Measurements from ENCODE around the gene CDC6. TPM values are rescaled to one million over a fixed set of nuclear protein-coding genes. Genes with fewer than 3 reads are reported as not detected.
"Not testable (repeated sequence)": the region's sequence is repeated elsewhere in the genome, so short reads cannot be mapped to it uniquely, and the experiment has no call there.

CDC6 gene
- total RNA-seq, 1 donor from 2014 or later = 8.8 TPM

GRCh38 chr17:40301315-40301714 lies 13.6 kb downstream of the CDC6 start:
- H3K4me3 ChIP-seq (ENCODE audit: low read depth, low read length) = no peak overlapping the region
- TF ChIP-seq CTCF (IDR thresholded peaks at IDR 0.05; ENCODE audit: insufficient read depth, low read length, poor library complexity, severe bottlenecking) = peak; percentile 44
- DNase-seq (ENCODE audit: low read depth) = no peak
- H3K27me3 ChIP-seq (ENCODE audit: control insufficient read depth, insufficient read depth, low read length) = no peaks in the 10 kb centered on the region
- H3K36me3 ChIP-seq (ENCODE audit: control insufficient read depth, insufficient read depth, low read length) = no peaks in the 10 kb centered on the region

- Histone ChIP-seq H3K36me3 (ENCODE audit: control insufficient read depth, insufficient read depth, low read length) (no peaks in the 10 kb centered on the region), H3K4me3 (ENCODE audit: low read depth, low read length) (no peak overlapping the region), H3K27me3 (ENCODE audit: control insufficient read depth, insufficient read depth, low read length) (no peaks in the 10 kb centered on the region)
- peak; percentile 73 for TF ChIP-seq CTCF (IDR thresholded peaks at IDR 0.05; ENCODE audit: insufficient read depth, low read length, poor library complexity, severe bottlenecking)
- DNase-seq (ENCODE audit: low read depth) = no peak
These were observed 15.5 kb downstream of the CDC6 start for GRCh38 chr17:40303009-40303657.

- Histone ChIP-seq H3K27me3 (ENCODE audit: control insufficient read depth, insufficient read depth, low read length) (no peaks in the 10 kb centered on the region), H3K36me3 (ENCODE audit: control insufficient read depth, insufficient read depth, low read length) (no peaks in the 10 kb centered on the region), H3K4me3 (ENCODE audit: low read depth, low read length) (no peak overlapping the region)
- DNase-seq (ENCODE audit: low read depth) = no peak
- TF ChIP-seq CTCF (IDR thresholded peaks at IDR 0.05; ENCODE audit: insufficient read depth, low read length, poor library complexity, severe bottlenecking) = no peak
These were observed 16.3 kb downstream of the CDC6 start for GRCh38 chr17:40303708-40304551.

- not testable (repeated sequence) for H3K27me3 ChIP-seq (ENCODE audit: control insufficient read depth, insufficient read depth, low read length); H3K4me3 ChIP-seq (ENCODE audit: low read depth, low read length); DNase-seq (ENCODE audit: low read depth); H3K36me3 ChIP-seq (ENCODE audit: control insufficient read depth, insufficient read depth, low read length)
These were observed 16.8 kb downstream of the CDC6 start for GRCh38 chr17:40304552-40304863.

- H3K27me3 ChIP-seq (ENCODE audit: control insufficient read depth, insufficient read depth, low read length); DNase-seq (ENCODE audit: low read depth); H3K4me3 ChIP-seq (ENCODE audit: low read depth, low read length); H3K36me3 ChIP-seq (ENCODE audit: control insufficient read depth, insufficient read depth, low read length): not testable (repeated sequence)
These were observed 17.2 kb downstream of the CDC6 start for GRCh38 chr17:40304866-40305265.

GRCh38 chr17:40306395-40306794 lies 18.7 kb downstream of the CDC6 start:
- no peak for TF ChIP-seq CTCF (IDR thresholded peaks at IDR 0.05; ENCODE audit: insufficient read depth, low read length, poor library complexity, severe bottlenecking)
- no peaks in the 10 kb centered on the region for H3K27me3 ChIP-seq (ENCODE audit: control insufficient read depth, insufficient read depth, low read length)
- DNase-seq (ENCODE audit: low read depth) = no peak
- H3K36me3 ChIP-seq (ENCODE audit: control insufficient read depth, insufficient read depth, low read length) = no peaks in the 10 kb centered on the region
- H3K4me3 ChIP-seq (ENCODE audit: low read depth, low read length) = no peak overlapping the region
